ENCODE data around the gene FBXO31.

DNA sequence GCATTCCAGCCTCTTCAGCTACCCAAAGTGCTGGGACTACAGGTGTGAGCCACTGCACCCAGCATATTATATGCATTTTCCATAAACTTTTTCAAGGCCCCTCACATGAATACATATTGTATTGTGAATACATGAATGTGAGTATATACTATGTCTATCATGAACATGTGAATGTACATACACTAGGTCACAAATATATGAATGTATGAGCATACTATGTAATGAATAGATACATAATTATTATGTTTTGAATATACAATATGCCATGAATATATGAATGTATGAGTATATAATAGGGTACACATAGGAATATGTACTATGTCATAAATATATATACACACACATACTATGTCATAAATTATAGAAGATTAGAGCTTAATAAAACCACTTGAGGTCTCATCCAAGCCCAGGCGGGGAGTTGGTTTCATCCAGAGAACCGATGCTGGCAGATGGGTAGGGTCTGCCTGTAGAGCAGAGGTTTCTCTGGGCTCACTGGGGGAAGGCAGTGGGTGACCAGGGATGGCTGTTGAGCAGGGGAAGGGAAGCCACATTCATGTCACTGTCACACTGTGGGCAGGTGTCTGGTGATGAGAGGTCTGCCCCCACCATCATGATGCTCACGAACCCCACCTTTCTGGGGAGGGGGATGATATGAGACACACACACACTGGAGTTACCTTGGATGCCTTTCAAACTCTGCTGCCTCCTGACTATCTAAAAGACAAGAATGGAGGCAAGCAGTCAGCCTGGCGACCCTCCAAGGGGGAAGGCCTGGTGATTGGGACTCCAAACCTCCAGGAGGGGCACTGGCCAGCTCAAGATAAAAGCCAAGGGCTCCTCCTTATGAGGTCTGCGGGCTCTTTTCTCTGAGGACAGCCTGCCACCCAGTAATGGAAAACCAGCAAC, 73.7 kb downstream of the FBXO31 start:
- TF ChIP-seq POLR2A (IDR thresholded peaks at IDR 0.05; ENCODE audit: low read depth, low read length) (no peak), POLR2AphosphoS5 (IDR thresholded peaks at IDR 0.05; ENCODE audit: low read depth, low read length) (no peak)

Measured in GM12892 (cell line).